Endometrial microvascular endothelial cells (primary cell): ENCODE data around the gene HCRTR1. TPM values are rescaled to one million over a fixed set of nuclear protein-coding genes. Genes with fewer than 3 reads are reported as not detected.

Experiments
- in situ Hi-C: cut with HindIII; loops from 2 replicates; pipeline ENCODE4 v1.10.0; 2017; ENCODE audit warnings: low sequenced_read_pairs, low pct_unique_long_range_greater_than_20kb; ENCODE audit errors: inconsistent ontology term
- total RNA-seq: library from RNA; depleted of rRNA; stranded (reverse); fragments of >200 nt; gene quantifications from one replicate; pipeline ENCODE4 v1.2.3, GENCODE V29; 2015; ENCODE audit errors: inconsistent ontology term

Gene HCRTR1
- total RNA-seq, 1 donor from 2014 or later = not detected

- in situ Hi-C loops = no loop called here
Measured at GRCh38 chr1:31643976-31644559, 26.6 kb downstream of the HCRTR1 start.

GRCh38 chr1:31644560-31645273 lies 27.2 kb downstream of the HCRTR1 start, which contains the start of gene PEF1:
Gene PEF1 (minus strand): TSS chr1:31644876. CDS start chr1:31644864, 12 bp downstream.
- in situ Hi-C loops = no loop called here

DNA sequence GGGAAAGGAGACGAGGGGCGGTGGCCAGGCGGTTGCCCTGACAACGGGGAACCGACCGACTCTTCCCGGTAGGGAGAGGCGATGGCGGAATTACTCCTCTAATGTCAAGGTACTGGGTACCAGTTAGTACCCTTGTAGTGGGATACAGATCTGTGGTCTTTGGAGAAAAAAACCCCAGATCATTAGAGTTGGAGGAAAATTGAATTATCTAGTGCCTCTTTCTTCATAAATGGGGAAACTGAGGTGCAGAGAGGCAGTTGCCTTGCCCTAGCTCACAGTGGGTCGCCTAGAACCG lies 27.7 kb downstream of the HCRTR1 start:
- in situ Hi-C loops = no loop called here

DNA sequence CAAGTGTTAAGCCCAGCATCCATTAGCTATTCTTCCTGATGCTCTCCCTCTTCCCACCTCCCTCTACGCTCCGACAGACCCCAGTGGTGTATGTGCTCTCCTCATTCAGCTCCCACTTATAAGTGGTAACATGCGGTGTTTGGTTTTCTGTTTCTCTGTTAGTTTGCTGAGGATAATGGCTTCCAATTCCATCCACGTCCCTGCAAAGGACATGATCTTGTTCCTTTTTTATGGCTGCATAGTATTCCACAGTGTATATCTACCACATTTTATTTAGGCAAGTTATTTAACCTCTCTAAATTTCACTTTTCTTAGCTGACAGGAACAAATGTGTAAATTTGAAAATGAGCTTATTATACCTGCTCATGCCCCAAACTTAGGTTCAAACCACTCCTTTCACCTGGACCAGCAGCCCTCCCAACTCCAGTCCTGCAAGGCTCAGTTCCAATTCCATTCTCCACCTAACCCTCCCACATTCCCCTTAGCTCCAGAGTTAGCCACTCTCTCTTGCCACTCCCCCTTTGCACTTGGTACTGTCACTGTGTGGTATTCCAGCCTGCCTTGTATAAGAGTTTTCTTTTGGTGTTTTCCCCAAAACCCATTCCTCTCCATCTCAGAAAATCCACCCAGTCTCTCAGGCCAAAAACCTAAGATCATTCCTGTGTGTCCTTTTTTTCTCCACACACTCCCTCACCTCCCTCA lies 28.9 kb downstream of the HCRTR1 start:
- in situ Hi-C loops = no loop called here

GRCh38 chr1:31647106-31647505 lies 29.6 kb downstream of the HCRTR1 start:
- in situ Hi-C loops = no loop called here

GRCh38 chr1:31648190-31648589 lies 30.7 kb downstream of the HCRTR1 start:
- in situ Hi-C loops = no loop called here

DNA sequence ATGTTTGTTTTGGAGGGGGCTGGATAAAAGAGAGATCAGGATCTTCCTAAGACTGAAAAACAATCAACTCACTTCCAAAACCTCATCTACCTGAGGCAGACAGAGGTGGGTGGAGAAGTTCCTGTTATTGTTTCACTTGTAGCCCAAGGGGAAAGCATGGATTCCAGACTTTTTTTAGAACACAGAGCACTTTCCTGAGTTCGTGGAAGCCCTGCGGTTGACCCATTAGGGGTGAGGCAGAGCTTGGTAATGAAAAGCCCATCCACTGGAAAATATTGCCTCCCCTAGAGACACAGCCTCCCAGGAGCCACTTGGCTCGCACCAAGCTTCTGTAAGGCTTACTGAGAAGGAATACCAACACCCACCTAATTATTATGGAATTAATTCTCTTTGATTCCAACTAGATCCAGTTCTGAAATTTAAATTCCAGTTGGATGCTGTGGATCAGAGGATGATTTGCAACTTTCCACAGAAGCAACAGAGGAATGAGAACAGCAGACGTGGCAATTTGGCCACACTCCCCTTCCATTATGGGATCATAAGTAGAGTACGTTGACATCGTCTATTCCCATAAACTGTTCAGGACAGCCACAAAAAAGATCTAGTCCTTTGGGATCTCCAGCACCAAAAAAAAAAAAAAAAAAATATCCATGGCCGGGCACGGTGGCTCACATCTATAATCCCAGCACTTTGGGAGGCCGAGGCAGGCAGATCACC lies 31.3 kb downstream of the HCRTR1 start:
- in situ Hi-C loops = no loop called here

DNA sequence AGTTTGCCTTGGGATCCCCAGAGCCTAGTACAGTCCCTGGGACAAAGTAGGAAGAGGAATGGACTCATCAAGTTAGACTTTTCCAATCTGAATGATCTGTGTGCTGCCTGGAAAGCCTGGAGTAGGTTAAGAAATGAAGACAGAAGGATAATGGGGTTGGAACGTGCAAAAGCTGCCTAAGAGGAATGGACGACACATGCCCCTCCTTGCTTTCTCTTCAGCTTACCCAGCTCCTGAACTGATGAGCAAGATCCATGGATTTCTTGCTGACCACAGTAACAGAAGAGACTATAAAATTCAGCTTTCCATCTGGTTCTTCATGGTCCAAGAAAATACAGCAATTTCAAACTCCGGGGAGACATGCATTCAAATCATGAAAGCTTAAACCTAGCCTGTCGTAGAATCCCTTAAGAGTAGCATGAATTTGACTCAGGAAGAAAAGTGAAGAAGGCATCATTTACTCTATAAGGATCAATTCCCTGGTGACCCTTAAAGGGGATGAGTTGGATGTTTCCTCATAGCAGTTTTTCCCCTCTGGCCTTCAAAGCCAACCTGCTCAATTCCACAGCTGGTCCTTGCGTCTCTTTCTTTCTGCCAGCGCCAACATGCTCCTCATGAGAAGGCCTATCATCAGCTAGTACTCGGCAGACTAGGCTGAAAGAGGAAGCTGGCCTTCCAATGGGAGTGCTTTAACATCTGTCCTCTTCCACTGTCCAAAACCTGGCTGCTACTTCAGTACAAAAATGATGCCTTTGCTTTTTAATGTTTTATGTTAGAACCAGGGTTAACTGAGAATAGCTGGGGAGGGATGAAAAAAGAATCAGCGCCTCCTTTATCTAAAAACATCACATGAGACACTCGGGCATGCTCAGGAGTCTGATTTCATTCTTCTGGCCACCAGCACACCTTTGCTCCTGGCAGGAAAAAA lies 32.9 kb downstream of the HCRTR1 start:
- in situ Hi-C loops = no loop called here

- in situ Hi-C loops = no loop called here
Measured at GRCh38 chr1:31651089-31651420, 33.6 kb downstream of the HCRTR1 start.

DNA sequence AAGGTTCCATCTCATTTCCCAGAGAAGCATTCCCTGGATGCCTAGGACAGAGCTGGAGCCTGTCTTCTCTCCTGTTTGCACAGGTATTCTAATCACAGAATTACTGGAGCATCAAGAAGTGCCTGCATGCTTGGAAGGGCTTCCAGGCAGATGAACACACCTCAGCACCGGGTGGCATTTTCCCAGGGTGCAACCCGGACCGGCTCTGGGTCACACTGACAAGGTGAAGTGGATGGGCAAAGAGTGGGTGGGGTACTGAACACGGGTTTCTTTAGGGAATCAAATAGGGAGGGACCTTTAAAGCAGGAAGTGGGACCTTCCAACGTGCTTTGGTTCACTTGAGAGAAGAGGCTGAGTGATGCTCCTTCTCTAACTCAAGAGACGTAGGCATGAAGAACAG lies 34.3 kb downstream of the HCRTR1 start:
- in situ Hi-C loops = no loop called here

DNA sequence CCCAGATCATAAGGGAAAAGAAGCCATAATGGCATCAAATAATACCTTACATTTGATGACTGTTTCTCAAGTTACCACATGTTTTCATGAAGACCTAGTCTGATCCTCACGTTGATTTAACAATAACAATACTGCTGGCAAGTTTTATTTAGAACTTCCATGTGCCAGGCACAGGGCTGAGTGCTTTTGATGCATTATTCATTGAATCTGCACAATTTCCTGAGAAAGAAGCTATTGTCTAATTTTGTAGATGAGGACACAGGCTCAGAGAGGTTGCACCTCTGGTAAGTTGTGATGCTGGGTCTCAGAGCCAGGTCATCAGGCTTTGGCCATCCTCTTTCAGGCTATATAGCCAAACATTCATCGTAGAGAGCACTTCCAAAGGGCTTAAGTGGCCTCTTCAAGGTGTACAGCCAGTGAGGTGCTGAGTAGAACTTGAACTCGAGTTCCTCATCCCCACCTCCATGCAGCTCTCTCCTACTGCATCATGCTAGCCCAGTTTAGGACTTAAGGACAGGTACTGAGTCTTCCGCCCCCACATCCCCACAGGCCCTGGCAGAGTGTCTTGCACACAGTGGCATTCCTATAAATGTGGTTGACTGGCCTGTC lies 35.5 kb downstream of the HCRTR1 start:
- in situ Hi-C loops = no loop called here

DNA sequence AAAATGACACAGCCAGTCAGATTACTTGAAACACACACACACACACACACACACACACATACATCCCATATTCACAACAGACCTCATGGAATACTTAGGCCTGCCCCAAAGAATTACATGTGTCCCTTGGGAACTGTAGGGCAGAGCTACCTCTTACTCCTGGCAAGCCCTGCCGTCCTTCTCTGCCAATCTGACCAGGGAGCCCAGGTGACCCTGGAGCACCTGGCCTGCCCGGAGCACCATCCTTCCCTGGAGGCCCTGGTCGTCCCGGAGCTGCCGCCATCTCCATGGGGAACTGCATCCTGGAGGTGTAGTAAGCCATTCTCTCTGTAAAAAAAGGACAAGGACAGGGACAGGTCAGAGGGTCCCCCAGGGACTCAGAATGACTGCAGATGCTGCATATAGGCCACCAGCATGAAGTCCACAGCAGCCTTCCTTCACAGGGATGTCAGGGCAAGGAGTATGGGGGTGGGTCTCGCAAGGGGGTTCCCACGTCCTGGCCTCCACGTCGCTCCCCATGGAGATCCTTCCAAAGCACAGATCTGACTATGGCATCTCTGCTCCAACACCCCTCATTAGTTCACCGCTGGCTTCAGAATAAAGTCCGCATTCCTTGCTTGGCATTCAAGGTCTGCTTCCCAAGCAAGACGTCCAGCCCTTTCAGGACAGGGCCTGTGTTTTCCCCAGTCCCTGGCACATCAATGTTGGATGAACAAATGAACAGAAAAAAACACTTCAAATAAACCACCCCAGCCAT lies 36.4 kb downstream of the HCRTR1 start:
- in situ Hi-C loops = no loop called here

DNA sequence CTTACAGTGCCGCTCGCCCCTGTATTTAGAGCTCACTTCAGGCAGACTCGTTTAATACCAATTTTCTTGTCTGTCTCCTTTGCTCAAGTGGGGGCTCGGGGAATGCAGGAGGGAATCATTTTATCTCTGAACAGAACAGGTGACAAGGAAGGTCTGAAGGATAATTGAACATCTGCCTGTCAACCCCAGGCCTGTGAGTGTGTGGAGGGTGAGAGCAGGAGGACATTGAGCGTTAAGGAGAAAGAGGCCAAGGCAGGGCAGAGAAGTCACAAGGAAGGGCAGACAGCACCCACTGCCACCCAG lies 36.9 kb downstream of the HCRTR1 start:
- in situ Hi-C loops = no loop called here

DNA sequence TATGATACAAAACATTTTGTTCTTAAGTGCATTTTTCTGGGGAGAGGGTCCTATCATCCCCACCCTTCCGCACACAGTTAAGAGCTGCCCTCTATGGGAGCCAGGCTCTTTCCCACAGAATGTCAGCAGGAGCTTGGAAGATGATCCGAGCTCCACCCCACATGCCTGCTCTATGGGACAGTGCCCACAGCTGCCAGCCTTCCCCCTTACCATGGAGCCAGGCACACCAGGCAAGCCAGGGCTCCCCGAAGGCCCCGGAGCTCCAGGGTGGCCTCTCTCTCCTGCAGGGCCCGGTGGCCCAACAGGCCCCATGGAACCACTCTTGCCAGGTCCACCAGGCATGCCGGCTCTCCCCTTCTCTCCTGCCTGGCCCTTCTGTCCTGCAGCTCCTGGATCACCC lies 37.6 kb downstream of the HCRTR1 start:
- in situ Hi-C loops = no loop called here

GRCh38 chr1:31655756-31656155 lies 38.3 kb downstream of the HCRTR1 start:
- in situ Hi-C loops = no loop called here

- in situ Hi-C loops = no loop called here
Measured at GRCh38 chr1:31657020-31657804, 39.7 kb downstream of the HCRTR1 start.

- in situ Hi-C loops = no loop called here
Measured at GRCh38 chr1:31657972-31658510, 40.6 kb downstream of the HCRTR1 start.
